ENCODE results near the gene PODXL.

DNA sequence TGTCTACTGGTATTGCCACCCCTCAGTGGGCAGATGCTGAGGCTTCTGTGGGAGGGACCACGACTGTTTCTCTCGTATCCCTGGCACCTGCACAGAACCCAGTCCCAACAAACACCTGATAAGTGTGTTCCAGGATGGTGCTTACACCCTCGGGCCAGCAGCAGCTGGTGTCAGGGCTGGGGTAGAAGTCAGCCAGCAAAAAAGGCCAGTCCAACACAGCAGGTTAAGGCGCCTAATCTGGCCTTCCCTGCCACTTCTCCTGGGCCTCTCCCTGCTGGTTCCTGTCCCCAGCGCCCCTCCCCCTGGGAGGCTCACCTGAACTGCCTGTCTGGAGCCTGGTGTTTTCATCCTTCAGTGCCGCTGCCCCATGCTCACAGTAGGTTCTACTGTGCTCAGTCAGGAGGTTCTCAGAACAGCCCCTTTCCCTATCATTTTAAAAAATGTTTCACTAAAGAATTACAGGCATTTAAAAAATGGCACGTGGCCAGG lies 20.0 kb downstream of the PODXL start:
- TF ChIP-seq, protein P1, sequence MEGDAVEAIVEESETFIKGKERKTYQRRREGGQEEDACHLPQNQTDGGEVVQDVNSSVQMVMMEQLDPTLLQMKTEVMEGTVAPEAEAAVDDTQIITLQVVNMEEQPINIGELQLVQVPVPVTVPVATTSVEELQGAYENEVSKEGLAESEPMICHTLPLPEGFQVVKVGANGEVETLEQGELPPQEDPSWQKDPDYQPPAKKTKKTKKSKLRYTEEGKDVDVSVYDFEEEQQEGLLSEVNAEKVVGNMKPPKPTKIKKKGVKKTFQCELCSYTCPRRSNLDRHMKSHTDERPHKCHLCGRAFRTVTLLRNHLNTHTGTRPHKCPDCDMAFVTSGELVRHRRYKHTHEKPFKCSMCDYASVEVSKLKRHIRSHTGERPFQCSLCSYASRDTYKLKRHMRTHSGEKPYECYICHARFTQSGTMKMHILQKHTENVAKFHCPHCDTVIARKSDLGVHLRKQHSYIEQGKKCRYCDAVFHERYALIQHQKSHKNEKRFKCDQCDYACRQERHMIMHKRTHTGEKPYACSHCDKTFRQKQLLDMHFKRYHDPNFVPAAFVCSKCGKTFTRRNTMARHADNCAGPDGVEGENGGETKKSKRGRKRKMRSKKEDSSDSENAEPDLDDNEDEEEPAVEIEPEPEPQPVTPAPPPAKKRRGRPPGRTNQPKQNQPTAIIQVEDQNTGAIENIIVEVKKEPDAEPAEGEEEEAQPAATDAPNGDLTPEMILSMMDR (IDR thresholded peaks at IDR 0.05): no peak
- no peak for TF ChIP-seq EZH2phosphoT487 (IDR thresholded peaks at IDR 0.05)

Data from neural progenitor cell (in vitro differentiated cells).